ENCODE results near the gene TVP23B.
A peak's percentile ranks its signal among the peaks of the same experiment; 100 is the strongest.
"Not testable (repeated sequence)": the region's sequence is repeated elsewhere in the genome, so short reads cannot be mapped to it uniquely, and the experiment has no call there.

The TVP23B gene

GRCh38 chr17:18794841-18795240, 13.9 kb downstream of the TVP23B start:
- DNase-seq = not testable (repeated sequence)

- DNase-seq = not testable (repeated sequence)
These were observed 15.9 kb downstream of the TVP23B start for GRCh38 chr17:18796887-18797286.

GRCh38 chr17:18803458-18804245, 22.7 kb downstream of the TVP23B start:
- not testable (repeated sequence) for DNase-seq

DNA sequence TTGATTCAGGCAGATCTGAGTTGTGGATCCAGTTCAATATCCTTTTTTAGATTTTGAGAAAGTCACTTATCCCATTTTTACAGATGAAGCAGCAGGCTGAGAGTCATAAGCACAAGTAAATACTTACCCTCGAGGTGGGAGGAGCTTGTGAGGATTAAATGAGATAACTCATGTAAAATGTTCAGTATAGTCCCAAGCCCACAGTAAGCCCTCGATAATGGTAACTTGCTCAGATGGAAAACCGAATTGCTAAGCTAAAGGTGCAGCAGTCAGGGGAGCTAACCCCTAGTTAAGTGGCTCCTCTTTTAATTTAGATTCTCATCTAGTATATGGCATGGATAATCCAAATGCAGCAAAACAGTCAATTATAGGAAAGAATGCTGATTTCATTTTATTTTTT, 34.9 kb downstream of the TVP23B start:
- not testable (repeated sequence) for DNase-seq

GRCh38 chr17:18816489-18817371, 35.7 kb downstream of the TVP23B start:
- DNase-seq = peak; percentile 73

DNA sequence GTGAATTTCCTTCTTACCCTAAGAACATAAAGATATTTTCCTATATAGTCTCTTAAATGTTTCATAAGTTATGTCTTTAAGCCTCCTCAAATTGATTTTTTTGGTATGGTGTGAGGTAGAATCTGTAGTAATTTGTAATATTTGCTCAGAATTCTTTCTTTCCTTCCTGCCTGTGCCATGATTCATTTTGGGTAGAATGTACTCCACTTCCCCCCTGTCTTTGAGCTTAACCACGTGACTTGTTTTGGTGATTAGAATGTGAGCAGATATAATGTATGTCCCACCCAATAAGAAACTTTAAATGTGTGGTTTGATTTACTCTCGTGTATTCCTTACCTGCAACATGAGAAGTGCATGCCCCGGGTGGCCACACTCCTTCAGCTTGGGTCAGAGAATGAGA, 40.4 kb downstream of the TVP23B start:
- not testable (repeated sequence) for DNase-seq

DNA sequence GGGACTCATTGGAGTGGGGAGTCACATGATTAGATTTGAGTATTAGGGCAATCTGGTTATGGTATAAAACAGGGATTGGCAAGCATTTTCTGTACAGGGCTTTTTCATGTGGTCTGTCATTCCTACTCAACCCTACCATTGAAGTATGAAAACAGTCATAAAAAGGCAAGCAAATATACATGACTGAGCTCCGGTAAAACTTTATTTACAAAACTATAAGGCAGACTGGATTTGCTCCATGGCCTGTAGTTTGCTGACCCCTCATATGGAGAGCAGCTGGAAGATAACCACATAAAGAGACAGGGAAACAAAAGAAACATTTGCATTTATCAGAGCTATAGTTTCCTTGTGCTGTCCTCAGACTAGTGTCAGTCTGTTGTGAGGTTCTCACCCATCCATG, 46.6 kb downstream of the TVP23B start:
- not testable (repeated sequence) for DNase-seq

DNA sequence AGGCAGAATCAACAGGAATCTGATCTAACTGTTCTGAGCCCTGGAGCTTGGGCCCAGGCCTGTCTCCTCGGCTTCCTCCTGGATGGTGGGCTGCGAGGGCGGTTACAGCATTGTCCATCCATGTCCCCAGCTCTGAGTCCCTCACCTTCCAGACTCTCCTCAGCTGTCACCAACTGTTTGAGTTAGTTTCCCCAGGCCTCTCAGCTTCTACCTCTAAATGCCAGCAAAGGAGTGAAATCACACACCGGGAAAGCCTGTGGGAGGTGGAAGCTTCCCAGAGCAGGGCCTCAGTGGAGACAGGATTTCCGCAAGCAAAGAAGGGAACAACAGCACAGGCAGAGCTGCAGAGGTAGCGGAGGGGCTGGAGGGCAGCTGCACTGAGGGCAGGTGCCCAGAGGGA, 67.5 kb downstream of the TVP23B start:
- no peak for DNase-seq

DNA sequence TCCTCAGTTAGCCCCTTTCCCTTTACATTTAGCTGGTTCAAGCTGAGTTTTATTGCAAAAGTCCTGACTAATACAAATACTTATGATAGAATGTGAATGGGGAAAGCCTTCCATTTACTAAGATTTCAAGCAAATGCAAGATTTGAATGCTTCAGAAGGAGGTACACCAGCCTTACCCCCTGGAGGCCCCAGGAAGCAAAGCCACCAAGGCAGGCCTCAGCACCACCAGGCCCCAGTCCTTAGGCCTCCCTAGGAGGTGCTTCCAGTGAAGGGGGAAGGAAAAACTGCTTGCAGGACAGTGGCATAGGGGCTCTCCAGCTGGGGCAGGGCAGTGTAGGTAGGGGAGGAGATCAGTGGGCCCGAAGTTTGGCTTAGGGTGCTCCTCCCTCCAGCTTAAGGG, 69.7 kb downstream of the TVP23B start:
- no peak for DNase-seq

- no peak for DNase-seq
These were observed 70.2 kb downstream of the TVP23B start for GRCh38 chr17:18851201-18851600.

DNA sequence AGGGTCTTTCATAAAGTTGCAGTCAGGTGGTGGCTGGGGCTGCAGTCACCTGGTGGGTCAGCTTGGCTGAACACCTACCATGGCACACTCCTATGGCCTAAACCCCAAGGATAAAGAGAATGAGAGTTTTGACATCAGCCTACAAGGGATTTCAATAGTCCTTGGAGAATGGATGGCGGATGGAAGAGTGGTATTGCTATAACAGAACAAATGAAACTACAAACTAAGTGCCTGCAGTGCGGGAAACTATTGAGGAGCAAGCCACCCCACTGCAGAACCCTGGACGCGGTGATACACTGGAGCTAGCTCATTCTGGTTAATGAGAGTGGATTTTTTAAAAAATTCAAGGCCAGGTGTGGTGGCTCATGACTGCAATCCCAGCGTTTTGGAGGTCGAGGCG, 74.0 kb downstream of the TVP23B start:
- no peak for DNase-seq

GRCh38 chr17:18855831-18856569, 75.0 kb downstream of the TVP23B start:
- DNase-seq = peak; percentile 88
